Vagina (tissue), 2 donors: ENCODE measurements around the gene LGALS1.

Experiments used
- POLR2A ChIP-seq, 2 donors: fragments of 450-650 bp; IDR thresholded peaks; one replicate each; pipeline ENCODE4 v1.6.1; 2017; ENCODE audit warnings: antibody characterized with exemption in 2 of 2, mild to moderate bottlenecking in 2 of 2, moderate library complexity in 2 of 2
- POLR2AphosphoS5 ChIP-seq, 2 donors: sonication (generic); formaldehyde crosslinking; IDR thresholded peaks; one replicate each; pipeline ENCODE4 v1.9.0; 2017; ENCODE audit warnings: antibody characterized with exemption in 2 of 2, mild to moderate bottlenecking in 2 of 2, low read depth in 1 of 2; ENCODE audit not compliant: insufficient read depth in 1 of 2

DNA sequence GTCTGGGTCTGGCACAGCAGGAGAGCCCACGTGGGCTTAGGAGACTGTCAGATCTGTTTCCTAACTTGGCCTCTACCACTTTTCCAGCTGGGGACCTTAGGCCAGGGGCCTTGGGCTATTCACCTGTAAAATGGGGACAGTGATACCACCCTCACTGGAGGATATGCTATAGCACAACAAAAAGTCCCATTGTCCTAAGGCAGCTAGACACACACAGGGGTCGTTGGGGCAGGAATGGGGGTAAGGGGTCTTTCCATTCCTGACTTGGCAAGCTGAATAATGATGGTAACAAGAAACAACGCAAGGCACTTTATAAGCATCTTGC, 38.5 kb upstream of the LGALS1 start:
- TF ChIP-seq POLR2A (IDR thresholded peaks at IDR 0.05) (no peak), POLR2AphosphoS5 (IDR thresholded peaks at IDR 0.05; ENCODE audit: insufficient read depth in 1 of 2, low read depth in 1 of 2) (no peak)
